Activated CD4-positive, alpha-beta T cell treated with anti-CD3 and anti-CD28 coated beads, Interleukin-2, amount 50 U/mL, for 4 hours (primary cell): Measurements from ENCODE around the gene DCP2.
A peak's percentile ranks its signal among the peaks of the same experiment; 100 is the strongest.

Experiments used
- DNase-seq, 2 experiments: peaks; one replicate each; pipeline ENCODE4 v3.0.0-alpha.2; 2020

The DCP2 gene

DNA sequence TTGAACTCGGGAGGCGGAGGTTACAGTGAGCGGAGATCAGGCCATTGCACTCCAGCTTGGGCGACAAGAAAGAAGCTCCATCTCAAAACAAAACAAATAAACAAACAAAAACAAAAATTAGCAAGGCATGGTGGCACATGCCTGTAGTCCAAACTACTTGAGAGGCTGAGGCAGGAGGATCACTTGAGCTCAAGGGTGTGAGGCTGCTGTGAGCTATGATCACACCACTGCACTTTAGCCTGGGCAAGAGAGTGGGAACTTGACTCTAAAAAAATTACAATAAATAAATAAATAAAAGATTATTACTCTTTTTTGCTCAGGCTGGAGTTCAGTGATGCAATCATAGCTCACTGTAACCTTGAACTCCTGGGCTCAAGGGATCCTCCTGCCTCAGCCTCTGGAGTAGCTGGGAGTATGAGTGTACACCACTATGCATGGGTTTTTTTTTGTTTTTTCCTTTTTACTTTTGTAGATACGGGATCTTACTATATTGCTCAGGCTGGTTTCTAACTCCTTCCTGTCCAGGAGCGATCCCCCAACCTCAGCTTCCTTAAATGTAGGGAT is 9.0 kb upstream of the DCP2 start:
- DNase-seq = no peak

GRCh38 chr5:112968411-112969106 is 8.0 kb upstream of the DCP2 start:
- DNase-seq = no peak

DNA sequence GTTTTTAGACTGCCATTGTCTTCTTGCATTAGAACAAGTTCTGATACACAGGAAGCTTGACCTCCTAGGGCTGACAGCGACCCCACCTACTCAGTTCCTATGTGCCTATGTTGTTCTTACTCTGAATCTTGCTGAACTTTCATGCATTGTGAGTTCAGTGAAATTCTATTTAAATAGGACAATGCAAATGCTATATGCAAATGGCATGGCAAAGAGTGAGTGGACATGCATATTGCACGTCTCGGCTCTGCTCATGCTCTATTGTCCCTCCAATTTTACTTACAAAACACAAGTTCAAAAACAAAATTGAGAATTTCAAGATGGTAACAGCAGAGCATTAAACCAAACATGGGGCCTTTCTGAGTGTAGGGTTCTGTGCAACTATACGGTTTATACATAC is 5.3 kb upstream of the DCP2 start:
- no peak for DNase-seq

GRCh38 chr5:112973036-112973435 is 3.6 kb upstream of the DCP2 start:
- no peak for DNase-seq

DNA sequence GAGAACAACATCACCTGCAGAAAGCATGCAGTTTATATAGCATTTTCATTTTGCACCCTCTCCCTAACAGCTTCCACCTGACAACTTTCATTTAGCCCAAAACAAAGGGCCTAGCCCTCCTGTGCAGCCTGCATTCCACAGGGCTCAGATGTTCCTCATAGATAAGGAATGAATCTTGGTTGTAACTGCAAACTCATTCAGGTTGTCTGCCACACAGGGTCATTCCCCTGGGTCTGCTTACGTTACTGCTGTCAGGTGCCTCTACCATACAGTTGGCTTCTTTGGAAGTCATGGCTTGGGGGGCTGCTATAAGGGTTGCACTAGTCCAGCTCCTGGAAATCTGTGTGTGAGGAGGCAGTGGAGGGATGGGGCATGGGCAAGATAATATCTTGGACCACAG is 2.7 kb upstream of the DCP2 start:
- DNase-seq = no peak

GRCh38 chr5:112974901-112975300 is 1.7 kb upstream of the DCP2 start:
- DNase-seq = no peak

DNA sequence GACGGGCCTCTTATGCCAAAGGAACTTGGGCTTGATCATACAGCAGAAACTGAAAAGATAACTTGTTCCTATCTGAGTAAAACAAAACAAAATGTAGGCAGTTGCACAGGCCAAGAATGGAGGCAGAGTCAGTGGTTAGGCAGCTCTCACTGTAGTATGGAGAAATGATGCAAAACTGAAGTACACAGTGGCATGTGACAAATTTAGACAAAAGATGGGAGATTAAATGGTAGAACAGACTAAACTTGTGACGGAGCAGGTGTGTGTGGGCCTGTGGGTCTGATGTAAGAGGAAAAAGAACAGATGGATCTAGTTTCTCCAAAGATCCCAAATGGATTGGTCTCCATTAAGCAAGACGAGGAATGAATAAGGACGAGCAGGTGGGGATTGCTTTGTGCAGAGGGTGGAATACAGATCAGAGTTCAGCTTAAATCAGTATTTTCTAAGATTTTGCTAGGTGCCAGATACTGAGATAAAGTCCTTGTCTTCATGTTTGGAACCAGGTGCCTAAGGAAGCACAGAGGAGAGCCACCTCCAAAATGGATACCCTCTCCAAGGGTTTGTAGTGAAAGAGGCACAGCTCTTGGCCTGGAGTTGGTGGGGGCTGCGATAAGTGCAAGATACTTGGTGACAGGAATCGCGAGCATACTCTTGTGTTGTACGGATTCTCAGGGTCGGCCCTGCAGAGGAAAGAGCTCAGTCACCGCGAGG is 722 bp upstream of the DCP2 start:
- no peak for DNase-seq

DNA sequence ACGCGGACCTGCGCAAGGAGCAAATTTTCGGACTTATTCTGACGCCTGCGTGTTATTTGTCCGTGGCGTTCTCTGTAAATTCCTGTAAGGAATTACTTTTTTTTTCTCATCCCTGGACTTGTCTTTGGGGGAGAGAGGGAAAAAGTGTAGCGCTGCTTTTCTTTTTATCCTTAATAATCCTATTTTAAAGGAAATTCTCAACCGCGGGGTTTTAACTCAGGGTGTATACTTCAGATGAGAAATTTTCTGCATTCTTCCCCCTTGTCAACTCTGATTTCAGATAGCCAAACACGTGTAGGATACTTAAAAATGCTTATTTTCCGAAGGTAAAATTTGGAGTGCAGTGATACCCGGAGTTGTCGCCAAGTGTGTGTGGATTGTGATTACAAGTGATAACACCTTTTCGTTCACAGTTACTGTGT is 853 bp downstream of the DCP2 start:
- no peak for DNase-seq

DNA sequence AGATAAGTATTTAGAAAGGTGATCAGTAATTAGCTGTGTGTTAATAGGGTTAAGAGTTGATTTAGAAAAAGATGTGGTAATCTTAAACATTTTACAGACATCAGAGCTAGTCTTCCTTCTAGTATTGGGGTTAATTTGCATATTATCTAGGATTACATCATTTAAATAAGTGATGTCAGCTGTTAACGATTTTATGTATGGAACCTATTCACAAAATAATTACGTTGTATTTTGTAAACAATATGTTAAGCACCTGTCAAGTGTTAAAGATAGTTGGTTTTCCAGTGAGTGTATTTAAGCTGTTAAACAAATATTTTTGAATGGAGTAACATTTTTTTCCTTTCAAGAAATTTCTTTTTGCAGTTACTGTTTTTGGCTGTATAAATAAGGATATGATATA is 2.2 kb downstream of the DCP2 start:
- no peak for DNase-seq

DNA sequence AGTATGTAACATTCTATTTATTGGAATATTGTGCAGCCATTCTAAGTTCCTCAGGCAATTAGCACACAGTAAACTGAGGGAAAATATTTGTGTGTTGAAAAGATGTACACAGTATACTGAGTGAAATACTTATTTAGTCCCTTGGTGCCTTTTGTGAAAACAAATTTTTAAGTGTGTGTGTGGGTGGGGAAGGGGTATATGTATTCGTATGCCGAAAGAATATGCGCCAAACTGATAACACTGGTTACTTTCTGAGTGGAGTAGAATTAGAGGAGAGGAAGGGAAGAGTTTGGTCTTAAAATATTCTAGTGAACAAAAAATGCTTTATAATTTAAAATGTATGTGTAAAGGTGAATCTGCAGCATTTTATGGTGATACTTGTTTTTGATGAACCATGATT is 3.1 kb downstream of the DCP2 start:
- no peak for DNase-seq

DNA sequence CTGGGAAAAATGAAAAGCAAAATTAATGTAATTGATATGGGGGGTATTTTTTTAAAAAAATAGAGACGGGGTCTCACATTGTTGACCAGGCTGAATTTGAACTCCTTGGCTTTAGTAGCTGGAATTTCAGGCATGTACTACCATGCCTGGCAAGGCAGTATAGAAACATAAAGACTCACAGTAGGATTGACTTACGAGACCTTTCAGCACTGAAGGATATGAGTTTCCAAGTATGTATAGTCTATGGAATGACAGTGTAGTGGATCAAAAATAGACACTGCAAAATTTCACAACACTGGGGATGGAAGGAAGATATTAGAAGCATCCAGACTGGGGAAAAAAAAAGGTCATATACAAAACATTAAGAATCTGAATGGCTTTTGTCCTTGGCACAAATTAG is 6.8 kb downstream of the DCP2 start:
- no peak for DNase-seq

DNA sequence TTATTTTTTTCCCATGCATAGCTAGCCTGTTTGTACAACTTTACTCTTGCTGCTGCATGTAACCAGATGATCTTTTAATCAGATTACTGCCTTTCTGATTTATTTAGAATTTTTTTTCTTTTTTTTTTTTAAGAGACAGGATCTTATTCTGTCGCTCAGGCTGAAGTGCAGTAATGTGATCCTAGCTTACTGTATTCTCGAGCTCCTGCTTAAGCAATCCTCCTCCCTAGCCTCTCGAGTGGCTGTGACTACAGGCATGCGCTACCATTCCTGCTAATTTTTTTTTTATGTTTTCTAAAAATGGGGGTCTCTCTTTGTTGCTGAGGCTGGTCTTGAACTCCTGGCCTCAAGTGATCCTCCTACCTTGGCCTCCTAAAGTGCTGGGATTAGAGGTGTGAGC is 9.6 kb downstream of the DCP2 start:
- no peak for DNase-seq

DNA sequence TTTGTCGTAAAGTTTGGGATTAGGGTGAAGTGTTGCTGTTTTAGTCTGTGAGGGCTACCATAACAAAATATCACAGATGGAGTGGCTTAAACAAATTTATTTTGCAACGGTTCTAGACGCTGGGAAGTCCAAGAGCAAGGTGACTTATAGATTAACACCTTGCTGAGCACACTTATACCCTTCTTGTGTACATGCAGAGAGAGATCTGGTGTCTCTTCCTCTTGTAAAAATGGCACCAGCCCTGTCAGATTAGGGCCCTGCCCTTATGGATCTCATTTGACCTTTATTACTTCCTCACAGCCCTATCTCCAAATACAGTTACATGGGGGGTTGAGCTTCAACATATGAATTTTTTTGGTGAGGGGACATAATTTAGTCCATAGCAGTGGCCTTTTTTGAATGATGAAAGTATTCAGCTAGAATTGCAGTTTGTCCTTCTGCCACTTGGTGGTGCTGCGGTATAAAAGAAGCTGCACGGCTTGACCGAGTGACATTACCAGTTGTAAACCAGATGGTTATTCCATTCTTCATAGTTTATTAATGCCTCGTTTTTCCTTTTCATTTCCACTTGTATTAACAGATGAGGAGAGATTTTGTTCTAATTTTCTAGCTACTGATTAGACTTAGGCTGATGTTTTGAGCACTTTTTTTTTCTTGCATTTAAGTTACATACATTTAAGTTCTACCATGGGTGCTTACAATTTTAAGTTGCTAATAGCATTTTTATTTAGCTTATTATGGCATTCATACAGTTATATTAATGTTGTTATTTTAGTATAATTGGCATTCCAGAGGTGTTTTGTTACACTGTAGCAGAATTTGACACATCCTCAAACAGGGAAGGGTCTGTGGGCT is 19.4 kb downstream of the DCP2 start:
- DNase-seq = peak; percentile 74 to 82

- DNase-seq = no peak
Observed at GRCh38 chr5:112996830-112997374, 20.3 kb downstream of the DCP2 start.

- DNase-seq = no peak
Observed at GRCh38 chr5:112998296-112998695, 21.7 kb downstream of the DCP2 start.

GRCh38 chr5:113000466-113000865 is 23.9 kb downstream of the DCP2 start:
- no peak for DNase-seq

- DNase-seq = no peak
Observed at GRCh38 chr5:113002423-113002822, 25.8 kb downstream of the DCP2 start.

- DNase-seq = no peak
Observed at GRCh38 chr5:113003763-113004162, 27.2 kb downstream of the DCP2 start.

GRCh38 chr5:113005454-113005853 is 28.9 kb downstream of the DCP2 start:
- no peak for DNase-seq

GRCh38 chr5:113017881-113018635 is 41.5 kb downstream of the DCP2 start:
- DNase-seq = no peak

DNA sequence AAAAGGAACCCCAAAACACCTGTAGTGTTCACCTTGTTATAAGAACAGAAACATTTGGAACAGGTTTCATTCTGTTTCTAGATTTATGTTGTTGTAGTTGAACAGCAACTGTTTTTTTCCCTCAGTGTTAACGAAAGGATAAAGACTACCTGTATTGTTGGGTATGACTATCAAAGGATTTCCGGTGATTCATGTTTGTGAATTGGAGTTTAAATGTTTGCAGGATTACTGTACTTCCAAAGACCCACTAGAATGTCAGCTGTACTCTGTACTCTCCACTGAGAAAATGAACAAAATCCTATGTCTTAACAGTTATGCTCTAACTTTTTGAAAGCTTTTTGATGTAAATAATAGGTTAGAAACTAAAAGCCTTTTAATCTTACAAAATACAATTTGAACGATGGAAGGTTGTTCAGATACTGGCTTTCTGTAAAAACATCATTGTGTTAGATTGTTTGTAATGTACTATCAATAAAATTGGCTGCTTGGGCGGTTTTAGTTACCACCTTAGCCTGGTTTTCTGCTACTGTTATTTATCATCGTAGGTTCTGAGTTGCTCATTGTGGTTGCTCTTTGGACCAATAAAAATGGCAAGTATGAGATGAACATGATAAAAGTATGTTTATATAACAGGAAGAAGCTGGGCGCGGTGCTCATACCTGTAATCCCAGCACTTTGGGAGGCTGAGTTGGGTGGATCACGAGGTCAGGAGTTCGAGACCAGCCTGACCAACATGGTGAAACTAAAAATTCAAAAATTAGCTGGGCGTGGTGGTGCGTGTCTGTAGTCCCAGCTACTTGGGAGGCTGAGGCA is 44.1 kb downstream of the DCP2 start:
- DNase-seq = no peak

DNA sequence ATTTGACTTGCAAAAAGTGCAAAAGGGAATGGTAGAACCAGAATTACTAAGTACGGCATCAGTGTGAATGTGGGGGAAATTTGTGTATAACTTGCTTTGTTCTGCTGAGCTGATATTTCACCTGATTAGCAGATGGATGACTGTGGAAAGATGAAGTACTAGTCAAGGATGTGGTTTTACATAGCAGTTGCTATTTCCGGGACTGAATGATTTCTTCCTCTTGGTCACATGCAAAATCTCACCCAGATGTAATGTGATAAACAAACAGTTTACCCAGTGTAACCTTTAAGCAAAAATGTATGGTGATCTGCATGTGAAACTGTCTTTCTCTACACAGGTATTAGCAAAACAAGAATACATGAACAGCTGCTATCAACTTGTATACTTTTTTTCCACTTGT is 46.1 kb downstream of the DCP2 start:
- no peak for DNase-seq
